ENCODE measurements around the gene HAPLN2.

Gene HAPLN2

DNA sequence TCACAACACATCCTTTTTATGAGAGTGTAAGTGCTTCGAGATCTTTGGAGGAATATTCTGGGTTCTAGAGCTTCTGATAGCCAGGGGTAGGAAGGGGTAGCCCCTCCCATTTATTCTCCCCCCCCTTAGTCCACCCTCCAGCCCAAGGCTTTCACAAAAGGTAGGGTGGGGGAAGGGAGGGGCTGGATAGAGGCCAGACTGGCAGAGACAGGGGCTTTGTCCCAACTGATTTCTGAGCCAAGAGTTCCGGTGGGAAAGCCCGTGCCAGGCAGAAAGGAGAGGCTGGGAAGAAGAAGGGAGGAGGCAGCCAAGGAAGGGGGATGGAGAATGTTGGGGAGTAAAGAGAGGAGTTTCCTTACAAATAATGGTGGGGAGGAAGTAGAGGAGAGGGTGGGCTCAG is 25.8 kb downstream of the HAPLN2 start:
- no peak for DNase-seq (ENCODE audit: low read depth)

DNA sequence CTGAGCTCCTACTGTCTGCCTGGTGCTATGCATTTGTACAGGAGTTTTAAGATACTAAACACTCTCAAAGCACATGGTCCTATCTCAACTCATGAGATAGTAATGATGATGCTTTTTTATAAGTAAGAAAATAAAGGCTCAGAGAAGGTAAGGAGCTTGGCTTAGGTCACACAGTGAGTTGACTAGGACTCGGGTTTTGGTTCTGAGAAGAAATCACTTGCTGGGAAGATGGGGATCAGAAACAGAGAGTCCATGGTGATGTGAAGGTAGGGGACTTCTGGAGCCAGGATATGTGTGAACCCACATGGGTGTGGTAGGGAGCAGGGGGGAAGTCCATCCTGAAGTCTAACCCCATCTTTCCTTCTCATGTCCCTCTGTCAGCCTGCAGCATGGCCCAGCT is 26.5 kb downstream of the HAPLN2 start:
- no peak for DNase-seq (ENCODE audit: low read depth)

DNA sequence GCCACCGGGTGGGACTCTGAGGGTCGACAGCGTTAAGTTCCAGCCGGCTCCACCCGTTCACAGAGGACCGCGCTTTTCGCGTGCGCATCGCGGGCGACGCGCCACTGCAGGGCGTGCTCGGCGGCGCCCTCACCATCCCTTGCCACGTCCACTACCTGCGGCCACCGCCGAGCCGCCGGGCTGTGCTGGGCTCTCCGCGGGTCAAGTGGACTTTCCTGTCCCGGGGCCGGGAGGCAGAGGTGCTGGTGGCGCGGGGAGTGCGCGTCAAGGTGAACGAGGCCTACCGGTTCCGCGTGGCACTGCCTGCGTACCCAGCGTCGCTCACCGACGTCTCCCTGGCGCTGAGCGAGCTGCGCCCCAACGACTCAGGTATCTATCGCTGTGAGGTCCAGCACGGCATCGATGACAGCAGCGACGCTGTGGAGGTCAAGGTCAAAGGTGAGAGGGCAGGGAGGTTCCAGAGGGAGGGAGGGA is 27.6 kb downstream of the HAPLN2 start:
- DNase-seq (ENCODE audit: low read depth): no peak

DNA sequence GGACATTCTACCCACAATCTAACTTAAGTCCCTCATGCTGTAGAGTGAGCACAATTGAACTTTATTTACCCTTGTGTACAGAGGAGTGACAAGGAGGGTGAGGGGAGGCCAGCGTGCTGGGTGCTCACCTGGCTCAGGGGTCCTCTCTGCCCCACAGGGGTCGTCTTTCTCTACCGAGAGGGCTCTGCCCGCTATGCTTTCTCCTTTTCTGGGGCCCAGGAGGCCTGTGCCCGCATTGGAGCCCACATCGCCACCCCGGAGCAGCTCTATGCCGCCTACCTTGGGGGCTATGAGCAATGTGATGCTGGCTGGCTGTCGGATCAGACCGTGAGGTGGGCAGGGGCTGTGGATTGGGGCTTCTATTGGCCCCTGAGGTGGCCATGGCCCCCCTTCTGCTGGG is 28.1 kb downstream of the HAPLN2 start:
- no peak for DNase-seq (ENCODE audit: low read depth)

DNA sequence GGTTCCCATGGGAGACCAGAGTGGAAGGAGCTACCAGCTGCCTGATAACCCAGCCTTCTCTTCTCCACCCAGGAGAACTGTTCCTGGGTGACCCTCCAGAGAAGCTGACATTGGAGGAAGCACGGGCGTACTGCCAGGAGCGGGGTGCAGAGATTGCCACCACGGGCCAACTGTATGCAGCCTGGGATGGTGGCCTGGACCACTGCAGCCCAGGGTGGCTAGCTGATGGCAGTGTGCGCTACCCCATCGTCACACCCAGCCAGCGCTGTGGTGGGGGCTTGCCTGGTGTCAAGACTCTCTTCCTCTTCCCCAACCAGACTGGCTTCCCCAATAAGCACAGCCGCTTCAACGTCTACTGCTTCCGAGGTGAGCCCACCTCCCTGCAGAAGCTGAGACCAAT is 29.3 kb downstream of the HAPLN2 start:
- no peak for DNase-seq (ENCODE audit: low read depth)

DNA sequence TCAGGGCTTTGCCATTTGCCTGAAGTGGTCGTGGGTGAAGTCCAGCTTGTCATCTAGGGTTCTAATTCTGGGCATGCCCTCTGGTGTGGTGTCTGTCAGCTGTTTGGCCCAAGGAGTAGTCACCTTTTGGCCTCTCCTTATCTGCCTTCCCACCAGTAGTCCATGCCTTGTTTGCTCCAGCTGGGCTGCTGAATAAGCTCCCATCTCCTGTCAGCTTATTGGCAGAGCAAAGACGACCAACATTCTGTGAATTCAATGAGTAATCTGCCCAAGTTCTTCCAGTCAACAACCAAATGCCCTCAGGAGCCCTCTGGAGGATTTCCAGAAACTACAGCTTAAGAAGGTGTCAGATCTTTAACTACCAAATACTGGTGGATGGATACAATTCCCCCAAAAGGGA is 29.7 kb downstream of the HAPLN2 start:
- DNase-seq (ENCODE audit: low read depth): peak; percentile 7

DNA sequence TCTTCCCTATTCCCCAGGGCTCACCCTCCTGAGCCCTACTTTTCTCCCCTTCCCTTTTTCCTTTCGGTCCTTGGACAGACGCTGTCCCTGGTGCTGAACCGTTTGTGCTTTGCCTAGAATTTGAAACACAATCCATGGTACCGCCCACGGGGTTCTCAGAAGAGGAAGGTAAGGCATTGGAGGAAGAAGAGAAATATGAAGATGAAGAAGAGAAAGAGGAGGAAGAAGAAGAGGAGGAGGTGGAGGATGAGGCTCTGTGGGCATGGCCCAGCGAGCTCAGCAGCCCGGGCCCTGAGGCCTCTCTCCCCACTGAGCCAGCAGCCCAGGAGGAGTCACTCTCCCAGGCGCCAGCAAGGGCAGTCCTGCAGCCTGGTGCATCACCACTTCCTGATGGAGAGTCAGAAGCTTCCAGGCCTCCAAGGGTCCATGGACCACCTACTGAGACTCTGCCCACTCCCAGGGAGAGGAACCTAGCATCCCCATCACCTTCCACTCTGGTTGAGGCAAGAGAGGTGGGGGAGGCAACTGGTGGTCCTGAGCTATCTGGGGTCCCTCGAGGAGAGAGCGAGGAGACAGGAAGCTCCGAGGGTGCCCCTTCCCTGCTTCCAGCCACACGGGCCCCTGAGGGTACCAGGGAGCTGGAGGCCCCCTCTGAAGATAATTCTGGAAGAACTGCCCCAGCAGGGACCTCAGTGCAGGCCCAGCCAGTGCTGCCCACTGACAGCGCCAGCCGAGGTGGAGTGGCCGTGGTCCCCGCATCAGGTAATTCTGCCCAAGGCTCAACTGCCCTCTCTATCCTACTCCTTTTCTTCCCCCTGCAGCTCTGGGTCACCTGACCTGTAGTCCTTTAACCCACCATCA is 33.1 kb downstream of the HAPLN2 start:
- peak; percentile 42 for DNase-seq (ENCODE audit: low read depth)

DNA sequence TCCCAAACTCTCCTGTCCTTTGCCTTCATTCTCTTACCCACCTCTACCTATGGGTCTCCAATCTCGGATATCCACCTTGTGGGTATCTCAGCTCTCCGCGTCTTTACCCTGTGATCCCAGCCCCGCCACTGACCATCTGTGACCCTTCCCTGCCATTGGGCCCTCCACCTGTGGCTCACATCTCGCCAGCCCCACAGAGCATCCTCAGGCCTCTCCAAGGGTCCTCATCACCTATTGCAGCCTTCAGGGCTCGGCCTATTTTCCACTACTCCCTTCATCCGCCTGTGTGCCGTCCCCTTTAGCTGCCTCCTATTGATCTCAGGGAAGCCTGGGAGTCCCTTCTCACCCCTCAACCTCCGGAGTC is 33.8 kb downstream of the HAPLN2 start:
- no peak for DNase-seq (ENCODE audit: low read depth)

DNA sequence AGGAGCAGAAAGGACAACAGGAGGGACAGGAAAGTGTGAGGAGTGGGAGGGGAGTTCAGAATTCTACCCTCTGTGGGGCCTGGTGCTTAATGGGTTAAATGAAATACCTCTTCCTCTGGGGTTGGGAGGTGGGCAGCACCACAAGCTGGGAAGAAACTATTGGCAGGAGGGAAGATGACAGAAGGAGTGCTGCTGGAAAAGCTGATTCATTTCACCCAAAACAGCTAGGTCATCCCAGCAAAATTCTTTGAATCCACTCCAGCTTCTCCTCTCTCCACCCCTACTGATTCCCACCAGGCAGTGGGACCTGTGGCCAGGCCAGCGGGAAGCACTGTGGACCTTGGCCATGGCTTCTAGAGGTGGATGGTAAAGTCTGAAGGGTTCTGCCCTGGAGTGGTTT is 35.5 kb downstream of the HAPLN2 start:
- no peak for DNase-seq (ENCODE audit: low read depth)

DNA sequence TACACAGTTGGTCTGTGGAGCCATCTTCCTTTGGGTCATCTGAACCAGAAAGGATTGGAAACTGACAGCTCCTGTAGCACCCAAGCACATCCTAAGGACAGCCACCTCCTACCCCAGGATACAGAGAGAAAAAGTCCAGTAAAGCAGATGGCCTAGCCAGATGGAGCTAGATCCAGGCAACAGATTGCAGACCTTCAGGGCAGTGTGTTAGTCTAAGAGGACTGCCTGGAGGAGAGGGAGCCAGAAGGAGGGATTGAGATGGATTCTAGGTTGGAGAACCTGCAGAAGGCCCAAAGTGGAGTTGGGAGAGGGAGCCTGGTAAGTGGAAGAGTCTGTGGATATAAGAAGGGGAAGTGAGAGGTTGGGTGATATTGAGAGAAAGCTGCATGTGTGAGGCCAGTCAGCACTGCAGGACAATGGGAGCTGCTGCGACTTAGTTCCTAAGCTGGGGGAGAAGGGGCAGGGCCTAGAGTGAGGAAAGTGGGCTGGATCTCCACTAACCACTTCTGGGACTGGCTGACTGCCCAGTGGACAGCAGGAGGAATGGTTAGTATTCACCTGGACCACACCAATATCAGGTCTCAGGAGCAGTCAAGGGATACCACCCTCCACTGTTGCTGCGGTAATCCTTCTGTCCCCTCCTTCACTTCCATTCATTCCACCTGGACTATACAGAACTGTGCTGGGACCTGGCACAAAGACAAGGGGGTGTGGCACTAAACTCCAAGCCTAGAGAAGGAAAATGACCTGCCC is 36.1 kb downstream of the HAPLN2 start:
- no peak for DNase-seq (ENCODE audit: low read depth)

DNA sequence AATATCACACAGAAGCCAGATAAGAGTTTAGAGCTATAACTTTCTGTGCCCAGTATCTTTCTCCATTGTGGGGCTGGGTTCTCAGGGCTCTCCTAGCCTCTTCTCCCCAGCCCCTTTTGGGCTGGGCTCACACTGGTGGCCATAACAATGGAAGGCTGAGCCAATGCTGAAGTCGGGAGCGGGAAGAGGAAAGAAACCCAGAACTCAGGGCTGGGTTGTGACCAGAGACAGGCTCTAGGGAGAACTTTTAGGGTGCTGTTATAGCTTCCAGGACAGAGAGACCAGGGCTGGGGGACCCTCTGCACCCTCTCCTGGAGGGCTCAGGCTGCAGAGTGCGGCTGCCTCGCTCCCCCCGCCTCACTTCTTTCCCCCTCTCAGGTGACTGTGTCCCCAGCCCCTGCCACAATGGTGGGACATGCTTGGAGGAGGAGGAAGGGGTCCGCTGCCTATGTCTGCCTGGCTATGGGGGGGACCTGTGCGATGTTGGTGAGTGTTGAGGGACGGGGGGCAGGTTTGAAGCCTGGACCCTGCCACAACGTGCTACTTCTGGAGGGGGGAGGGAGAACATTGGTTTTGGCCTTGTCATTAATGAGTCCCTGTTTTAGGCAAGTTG is 36.8 kb downstream of the HAPLN2 start:
- no peak for DNase-seq (ENCODE audit: low read depth)

DNA sequence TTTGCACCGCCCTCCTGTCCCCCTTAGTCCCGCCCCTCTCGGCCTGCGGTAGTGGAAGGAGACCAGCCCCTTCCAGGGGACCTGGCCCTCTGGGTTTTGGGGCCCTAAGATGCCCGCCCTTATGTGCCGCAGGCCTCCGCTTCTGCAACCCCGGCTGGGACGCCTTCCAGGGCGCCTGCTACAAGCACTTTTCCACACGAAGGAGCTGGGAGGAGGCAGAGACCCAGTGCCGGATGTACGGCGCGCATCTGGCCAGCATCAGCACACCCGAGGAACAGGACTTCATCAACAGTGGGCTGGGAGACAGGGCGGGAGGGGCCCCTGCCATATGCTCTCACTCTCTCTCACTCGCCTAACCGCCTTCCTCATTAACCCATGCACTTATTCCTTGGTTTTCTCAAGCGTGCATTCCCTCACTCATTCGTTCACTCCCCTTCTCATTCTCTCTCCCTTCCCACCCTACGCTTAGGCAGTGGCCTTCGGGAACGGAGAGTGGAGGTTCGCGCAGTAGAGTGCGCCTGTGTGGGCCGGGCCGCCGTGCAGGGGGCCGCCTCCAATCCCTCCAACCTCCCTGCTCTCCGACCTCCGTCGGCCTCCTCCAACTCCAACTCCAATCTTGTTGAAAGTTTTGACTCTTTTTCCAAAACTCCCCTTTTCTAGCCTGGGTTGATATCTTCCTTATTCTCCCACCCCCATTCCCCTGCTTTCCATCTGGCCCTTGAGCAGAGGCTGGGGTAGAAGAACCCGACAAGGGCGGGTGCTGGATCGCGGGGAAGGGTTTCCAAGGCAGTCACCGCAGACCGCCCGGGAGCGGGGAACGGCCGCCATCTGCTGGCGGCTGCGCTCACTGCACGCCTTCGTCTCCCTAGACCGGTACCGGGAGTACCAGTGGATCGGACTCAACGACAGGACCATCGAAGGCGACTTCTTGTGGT is 37.9 kb downstream of the HAPLN2 start:
- peak; percentile 33 for DNase-seq (ENCODE audit: low read depth)

DNA sequence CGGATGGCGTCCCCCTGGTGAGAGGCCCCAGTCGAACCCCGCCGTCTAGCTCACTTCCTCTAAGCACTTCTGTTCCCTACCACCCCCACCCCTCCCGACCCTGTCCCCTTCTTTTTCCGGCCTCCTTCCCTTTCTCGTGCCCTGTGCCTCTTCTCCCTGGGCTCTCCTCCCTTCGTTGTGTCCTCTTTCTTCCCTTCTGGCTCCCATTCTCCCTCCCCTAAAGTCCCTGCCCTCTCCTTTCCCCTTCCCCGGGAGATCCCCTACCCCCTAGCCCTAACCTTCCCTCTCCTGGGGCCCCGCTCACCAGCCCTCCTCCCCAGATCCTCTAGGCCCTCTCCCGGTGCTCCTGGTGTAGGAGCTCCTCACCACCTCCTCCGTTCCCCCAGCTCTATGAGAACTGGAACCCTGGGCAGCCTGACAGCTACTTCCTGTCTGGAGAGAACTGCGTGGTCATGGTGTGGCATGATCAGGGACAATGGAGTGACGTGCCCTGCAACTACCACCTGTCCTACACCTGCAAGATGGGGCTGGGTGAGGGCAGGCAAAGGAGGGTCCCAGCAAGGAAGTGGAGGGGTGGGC is 38.6 kb downstream of the HAPLN2 start:
- no peak for DNase-seq (ENCODE audit: low read depth)

DNA sequence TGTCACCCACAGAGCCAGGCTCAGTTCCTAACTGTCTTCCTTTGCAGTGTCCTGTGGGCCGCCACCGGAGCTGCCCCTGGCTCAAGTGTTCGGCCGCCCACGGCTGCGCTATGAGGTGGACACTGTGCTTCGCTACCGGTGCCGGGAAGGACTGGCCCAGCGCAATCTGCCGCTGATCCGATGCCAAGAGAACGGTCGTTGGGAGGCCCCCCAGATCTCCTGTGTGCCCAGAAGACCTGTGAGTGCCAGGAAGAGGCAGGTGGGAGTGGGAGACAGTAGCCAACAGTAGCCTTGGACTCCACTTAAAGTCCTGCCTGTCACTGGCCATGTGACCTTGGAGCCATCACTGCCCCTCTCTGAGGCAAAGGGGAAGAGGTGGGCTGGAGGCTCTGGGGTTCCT is 39.3 kb downstream of the HAPLN2 start:
- no peak for DNase-seq (ENCODE audit: low read depth)

DNA sequence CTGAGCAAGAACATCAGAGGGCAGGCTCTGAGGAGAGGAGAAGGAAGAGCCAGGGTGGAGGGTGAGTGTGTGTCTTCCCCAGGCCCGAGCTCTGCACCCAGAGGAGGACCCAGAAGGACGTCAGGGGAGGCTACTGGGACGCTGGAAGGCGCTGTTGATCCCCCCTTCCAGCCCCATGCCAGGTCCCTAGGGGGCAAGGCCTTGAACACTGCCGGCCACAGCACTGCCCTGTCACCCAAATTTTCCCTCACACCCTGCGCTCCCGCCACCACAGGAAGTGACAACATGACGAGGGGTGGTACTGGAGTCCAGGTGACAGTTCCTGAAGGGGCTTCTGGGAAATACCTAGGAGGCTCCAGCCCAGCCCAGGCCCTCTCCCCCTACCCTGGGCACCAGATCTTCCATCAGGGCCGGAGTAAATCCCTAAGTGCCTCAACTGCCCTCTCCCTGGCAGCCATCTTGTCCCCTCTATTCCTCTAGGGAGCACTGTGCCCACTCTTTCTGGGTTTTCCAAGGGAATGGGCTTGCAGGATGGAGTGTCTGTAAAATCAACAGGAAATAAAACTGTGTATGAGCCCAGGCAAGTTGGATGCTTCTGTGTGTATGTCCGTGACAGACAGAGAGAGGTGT is 39.8 kb downstream of the HAPLN2 start:
- DNase-seq (ENCODE audit: low read depth): no peak

DNA sequence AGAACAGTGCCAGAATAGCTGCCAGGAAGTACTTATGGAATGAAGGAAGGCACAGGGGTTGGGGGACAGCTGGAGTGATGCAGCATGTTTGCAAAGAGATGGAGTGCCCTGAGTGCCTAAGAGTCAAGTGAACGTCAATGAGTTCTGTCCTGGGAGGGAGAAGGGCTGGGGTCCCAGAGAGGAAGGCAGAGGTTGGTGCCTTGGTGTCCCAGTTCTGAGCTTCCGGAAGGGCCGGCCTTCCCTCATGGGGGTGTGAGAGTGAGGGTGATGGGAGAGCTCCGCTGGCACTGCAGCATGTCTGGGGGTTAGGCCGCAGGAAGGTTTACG is 40.4 kb downstream of the HAPLN2 start:
- no peak for DNase-seq (ENCODE audit: low read depth)

DNA sequence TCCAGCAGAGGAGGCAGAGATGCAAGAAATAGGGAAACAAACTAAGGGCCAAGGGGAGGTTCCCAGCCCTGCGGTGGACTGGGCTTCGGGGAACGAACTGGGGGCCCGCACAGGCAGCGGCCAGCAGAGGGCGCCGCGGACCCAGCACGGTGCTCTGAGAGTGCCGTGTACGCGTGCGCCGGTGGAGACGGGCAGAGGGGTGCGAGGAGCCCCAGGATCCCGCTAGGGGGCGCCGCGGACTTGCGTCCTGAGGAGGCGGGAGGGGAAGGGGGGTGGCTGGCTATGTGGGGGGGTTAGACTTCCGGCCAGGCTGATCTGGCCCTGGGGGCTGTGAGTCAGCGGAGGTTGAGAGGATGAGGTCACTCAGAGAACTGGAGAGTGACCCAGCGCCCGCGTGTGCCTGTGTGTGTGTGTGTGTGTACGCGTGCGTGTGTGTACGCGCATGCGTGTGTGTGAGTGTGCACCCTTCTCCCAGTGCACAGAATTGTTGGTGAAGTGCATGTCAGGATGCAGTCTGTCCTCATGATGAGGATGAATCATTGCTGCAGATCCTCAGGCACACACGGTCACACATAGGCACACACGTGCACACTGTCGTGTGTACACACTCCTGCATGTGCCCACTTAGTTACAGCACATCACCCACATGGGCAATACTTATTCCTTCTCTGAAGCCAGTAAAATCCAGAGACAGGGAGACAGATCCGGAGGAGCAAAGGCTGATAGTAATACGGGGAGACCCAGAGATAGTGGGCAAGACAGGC is 41.0 kb downstream of the HAPLN2 start:
- peak; percentile 97 for DNase-seq (ENCODE audit: low read depth)

DNA sequence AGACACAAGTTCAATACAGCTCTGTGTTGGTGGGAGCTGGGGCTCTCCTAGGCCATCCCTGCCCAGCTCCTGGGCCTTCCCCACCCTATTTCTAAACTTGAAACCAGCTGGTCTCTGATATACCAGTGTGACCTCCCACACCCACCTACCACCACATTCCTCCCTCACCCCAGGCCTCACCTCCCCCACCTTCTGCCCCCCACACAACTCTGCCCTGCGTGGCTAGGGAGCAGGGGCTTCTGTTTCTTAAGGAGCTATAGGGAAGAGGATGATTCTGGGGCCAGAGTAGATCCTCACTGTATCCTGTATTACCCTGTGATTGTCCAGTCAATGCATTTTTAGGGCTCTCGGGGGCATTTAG is 41.5 kb downstream of the HAPLN2 start:
- no peak for DNase-seq (ENCODE audit: low read depth)

DNA sequence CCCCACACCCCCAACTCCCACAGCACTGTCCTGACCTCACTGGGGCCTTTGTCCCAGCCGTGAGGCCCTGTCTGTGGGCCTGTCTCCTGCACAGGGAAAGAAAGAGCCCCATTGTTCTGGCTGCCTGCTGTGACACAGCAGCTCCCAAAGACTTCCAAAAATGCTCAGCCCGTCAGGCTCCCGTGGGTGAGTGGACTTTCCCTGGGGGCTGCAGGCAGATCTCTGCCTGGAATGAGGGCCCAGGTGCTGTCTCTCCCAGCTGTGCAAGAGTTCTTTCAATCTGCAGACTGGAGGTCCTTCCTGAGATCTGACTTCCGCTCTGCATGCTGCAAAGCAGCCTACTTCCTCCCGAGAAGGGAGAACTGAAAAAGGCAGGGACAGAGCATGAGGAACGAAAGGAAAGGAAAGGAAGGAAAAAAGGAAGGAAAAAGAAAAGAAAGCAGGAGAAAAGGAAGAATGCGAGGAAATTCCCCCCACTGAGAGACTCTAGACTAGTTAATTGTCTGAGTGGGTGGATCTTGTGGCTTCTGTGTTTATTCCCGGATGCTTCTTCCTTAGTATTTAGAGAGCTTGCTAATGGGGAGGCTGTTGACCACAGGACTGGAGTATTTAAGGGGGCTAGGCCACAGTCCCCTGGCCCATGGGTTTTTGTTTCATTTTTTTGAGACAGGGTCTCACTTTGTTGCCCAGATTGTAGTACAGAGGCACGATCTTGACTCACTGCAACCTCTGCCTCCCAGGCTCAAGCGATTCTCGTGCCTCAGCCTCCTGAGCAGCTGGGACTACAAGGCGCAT is 43.0 kb downstream of the HAPLN2 start:
- DNase-seq (ENCODE audit: low read depth): peak; percentile 24

DNA sequence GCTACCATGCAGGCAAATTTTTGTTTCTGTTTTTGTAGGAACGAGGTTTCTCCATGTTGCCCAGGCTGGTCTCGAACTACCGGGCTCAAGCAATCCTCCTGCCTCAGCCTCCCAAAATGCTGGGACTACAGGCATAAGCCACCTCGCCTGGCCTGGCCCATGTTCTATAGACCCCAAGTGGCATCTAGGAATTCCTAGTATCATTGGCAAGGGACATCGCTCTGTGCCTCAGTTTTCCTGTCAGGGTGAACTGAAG is 43.5 kb downstream of the HAPLN2 start:
- DNase-seq (ENCODE audit: low read depth): no peak

All from amniotic epithelial cell (primary cell).